ENCODE results near the gene TOPBP1. TPM values are rescaled to one million over a fixed set of nuclear protein-coding genes. Genes with fewer than 3 reads are reported as not detected.

TOPBP1 gene
- total and polyA plus RNA-seq, 2 donors (not counting 3 experiments of a cell fraction or from before 2014, with no cell fraction given) = 23.3 to 42.2 TPM

DNA sequence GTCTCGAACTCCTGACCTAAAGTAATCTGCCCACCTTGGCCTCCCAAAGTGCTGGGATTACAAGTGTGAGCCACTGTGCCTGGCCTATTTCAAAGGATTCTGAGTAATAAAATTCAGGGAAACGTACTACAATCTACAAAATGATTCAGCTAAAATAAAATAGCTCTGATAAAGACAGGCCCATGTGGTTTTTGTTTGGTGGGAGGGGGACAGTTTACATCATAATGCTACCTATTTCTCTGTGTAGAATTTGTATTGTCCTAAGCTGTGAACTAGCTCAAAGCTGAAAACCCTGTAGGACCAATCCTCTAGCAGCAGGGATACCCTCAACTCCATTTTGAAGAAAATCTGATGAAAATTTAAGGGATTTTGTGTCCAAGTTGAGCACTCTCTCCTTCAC lies 62.5 kb downstream of the TOPBP1 start:
- ChIA-PET CTCF (no interaction called here), POLR2A (no interaction called here)
- Histone ChIP-seq H2AFZ (ENCODE audit: low read depth, low read length) (no peak overlapping the region), H4K20me1 (replicated peaks; ENCODE audit: control insufficient read depth, extremely low read depth, insufficient read depth, low read length) (no peaks in the 10 kb centered on the region), H3K4me3 (replicated peaks in 1 of 3; ENCODE audit: insufficient read depth in 1 of 3, low read depth in 1 of 3, low read length in 3 of 3) (no peak overlapping the region), H3K79me2 (ENCODE audit: control insufficient read depth, insufficient read depth, low read length) (no peaks in the 10 kb centered on the region), H3K9me3 (replicated peaks; ENCODE audit: control insufficient read depth, insufficient read depth, low read length) (no peaks in the 10 kb centered on the region), H3K9ac (replicated peaks; ENCODE audit: extremely low read depth, insufficient read depth, low read length) (no peak overlapping the region), H3K4me1 (ENCODE audit: control insufficient read depth, extremely low read depth, insufficient read depth, low read length) (peaks cover 11% of the 10 kb centered on the region), H3K4me2 (ENCODE audit: insufficient read depth, low read length) (no peak overlapping the region), H3K9me1 (replicated peaks; ENCODE audit: control insufficient read depth, extremely low read depth, insufficient read depth, low read length) (no peaks in the 10 kb centered on the region), H3K27me3 (ENCODE audit: control insufficient read depth in 2 of 2, insufficient read depth in 2 of 2, low read length in 2 of 2) (no peaks in the 10 kb centered on the region), H3K27ac (ENCODE audit: insufficient read depth, low read depth, low read length) (no peak overlapping the region), H3K36me3 (ENCODE audit: control insufficient read depth in 2 of 2, extremely low read depth in 1 of 2, insufficient read depth in 2 of 2, low read length in 2 of 2) (no peaks in the 10 kb centered on the region)
- intact Hi-C loops (cut with micrococcal nuclease) = no loop called here
- DNase-seq (ENCODE audit: low read depth, low spot score) (no peak), FAIRE-seq (no peak)
- dilution Hi-C loops (cut with MboI; ENCODE audit: extremely low pct_ligation_motif_present, low sequenced_read_pairs) = no loop called here
- BruUV-seq (replicated peaks) = no TSS peak
- TF ChIP-seq MAX (IDR thresholded peaks at IDR 0.05; ENCODE audit: insufficient read depth, insufficient read length) = no peak
- no peak for TF ChIP-seq CTCF (IDR thresholded peaks at IDR 0.05; ENCODE audit: extremely low read depth in 1 of 2, insufficient read depth in 1 of 2, low read depth in 1 of 2, low read length in 2 of 2)
- TF ChIP-seq POLR2AphosphoS5 (IDR thresholded peaks at IDR 0.05; ENCODE audit: insufficient read depth, low read depth, low read length) = no peak
- no peak for TF ChIP-seq GATA2 (IDR thresholded peaks at IDR 0.05; ENCODE audit: insufficient read depth, insufficient read length, low read depth, low read length)
- no peak for TF ChIP-seq FOS (IDR thresholded peaks at IDR 0.05; ENCODE audit: borderline replicate concordance, insufficient read depth, low read length)
- no peak for TF ChIP-seq JUN (IDR thresholded peaks at IDR 0.05; ENCODE audit: borderline replicate concordance, insufficient read depth, insufficient read length, low read depth)
- TF ChIP-seq POLR2A (IDR thresholded peaks at IDR 0.05; ENCODE audit: low read depth, low read length) = no peak
